Activated CD8-positive, alpha-beta memory T cell treated with anti-CD3 and anti-CD28 coated beads, Interleukin-2, amount 50 U/mL, for 24 hours (primary cell): Measurements from ENCODE around the gene SPSB2.
"Not testable (repeated sequence)": the region's sequence is repeated elsewhere in the genome, so short reads cannot be mapped to it uniquely, and the experiment has no call there.

Experiments used
- DNase-seq: peaks from one replicate; pipeline ENCODE4 v3.0.0-alpha.2; 2020; ENCODE audit errors: extremely low read depth

The SPSB2 gene

GRCh38 chr12:6873094-6874014 lies at the start of gene SPSB2:
TSS of gene SPSB2 (minus strand) at chr12:6873303. CDS start at chr12:6872901, 402 bp downstream.
- DNase-seq, result peak; percentile 97

DNA sequence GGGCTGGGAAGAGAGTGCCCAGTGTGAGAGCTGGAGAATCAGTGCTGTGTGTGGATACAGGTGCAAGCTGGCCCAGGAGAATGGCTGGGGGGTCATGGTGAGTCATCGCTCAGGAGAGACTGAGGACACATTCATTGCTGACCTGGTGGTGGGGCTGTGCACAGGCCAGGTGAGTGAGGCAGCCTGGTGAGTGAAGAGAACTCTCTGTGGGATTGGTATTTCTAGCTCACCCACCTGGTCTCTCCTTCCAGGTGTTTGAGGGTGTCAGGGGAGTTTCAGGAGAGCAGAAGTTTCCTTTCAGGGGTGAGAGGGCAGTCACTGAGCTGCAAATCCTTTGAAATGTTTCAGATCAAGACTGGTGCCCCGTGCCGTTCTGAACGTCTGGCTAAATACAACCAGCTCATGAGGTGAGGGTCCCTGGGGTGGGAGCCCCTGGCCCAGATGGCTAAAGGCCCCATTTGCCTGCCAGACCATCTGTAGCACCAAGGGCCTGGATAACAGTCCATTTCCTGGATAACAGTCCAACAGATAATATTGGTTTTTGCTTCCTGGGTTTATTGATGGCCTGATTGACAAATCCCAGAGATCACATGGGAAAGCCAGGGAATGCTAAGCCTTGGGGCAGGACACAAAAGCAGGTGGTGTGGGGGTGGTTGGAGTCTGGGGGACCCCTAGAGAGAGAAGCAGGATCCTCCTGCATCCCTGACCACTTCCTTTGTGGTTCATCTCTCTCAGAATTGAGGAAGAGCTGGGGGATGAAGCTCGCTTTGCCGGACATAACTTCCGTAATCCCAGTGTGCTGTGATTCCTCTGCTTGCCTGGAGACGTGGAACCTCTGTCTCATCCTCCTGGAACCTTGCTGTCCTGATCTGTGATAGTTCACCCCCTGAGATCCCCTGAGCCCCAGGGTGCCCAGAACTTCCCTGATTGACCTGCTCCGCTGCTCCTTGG lies 49.2 kb upstream of the SPSB2 start:
- DNase-seq, result no peak

- DNase-seq, result no peak
Measured at GRCh38 chr12:6921539-6921938, 48.4 kb upstream of the SPSB2 start.

- DNase-seq, result no peak
Measured at GRCh38 chr12:6919588-6919987, 46.5 kb upstream of the SPSB2 start.

GRCh38 chr12:6917491-6918231 lies 44.6 kb upstream of the SPSB2 start:
- no peak for DNase-seq

DNA sequence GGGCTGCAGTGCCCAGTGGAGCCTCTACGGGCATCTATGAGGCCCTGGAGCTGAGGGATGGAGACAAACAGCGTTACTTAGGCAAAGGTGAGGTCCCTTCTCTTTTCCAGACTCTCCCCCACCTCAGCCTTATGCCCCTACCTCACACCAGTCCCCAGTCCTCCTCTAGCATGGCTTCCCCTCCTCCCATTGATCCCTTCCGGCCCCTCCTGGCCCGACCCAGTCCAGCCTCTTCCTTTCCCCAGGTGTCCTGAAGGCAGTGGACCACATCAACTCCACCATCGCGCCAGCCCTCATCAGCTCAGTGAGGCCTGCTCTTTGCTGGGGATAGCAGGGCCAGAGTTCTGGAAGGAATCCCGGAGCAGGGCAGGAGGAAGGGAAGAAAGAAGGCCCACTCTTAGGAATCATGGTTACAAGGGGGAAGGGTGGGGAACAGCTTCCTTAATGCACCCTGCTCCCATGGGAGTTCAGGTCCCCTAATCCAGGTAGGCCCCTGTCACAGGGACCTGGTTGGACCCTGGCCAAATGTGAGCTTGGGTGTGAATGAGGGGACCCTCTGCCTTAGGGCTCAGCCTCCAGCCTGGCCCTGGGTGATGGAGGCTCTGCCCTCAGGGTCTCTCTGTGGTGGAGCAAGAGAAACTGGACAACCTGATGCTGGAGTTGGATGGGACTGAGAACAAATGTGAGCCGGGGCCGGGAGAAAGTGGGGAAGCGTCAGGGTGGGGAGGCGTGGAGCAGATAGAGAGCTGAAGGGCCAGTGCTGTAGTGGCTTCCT lies 43.5 kb upstream of the SPSB2 start:
- no peak for DNase-seq

- DNase-seq, result no peak
Measured at GRCh38 chr12:6915789-6916285, 42.7 kb upstream of the SPSB2 start.

- DNase-seq, result no peak
Measured at GRCh38 chr12:6914947-6915788, 42.1 kb upstream of the SPSB2 start.

- DNase-seq, result no peak
Measured at GRCh38 chr12:6914246-6914946, 41.3 kb upstream of the SPSB2 start, which contains the start of gene ENO2. TSS of gene ENO2 (plus strand) at chr12:6914580. CDS start at chr12:6915833, 1,253 bp downstream.

DNA sequence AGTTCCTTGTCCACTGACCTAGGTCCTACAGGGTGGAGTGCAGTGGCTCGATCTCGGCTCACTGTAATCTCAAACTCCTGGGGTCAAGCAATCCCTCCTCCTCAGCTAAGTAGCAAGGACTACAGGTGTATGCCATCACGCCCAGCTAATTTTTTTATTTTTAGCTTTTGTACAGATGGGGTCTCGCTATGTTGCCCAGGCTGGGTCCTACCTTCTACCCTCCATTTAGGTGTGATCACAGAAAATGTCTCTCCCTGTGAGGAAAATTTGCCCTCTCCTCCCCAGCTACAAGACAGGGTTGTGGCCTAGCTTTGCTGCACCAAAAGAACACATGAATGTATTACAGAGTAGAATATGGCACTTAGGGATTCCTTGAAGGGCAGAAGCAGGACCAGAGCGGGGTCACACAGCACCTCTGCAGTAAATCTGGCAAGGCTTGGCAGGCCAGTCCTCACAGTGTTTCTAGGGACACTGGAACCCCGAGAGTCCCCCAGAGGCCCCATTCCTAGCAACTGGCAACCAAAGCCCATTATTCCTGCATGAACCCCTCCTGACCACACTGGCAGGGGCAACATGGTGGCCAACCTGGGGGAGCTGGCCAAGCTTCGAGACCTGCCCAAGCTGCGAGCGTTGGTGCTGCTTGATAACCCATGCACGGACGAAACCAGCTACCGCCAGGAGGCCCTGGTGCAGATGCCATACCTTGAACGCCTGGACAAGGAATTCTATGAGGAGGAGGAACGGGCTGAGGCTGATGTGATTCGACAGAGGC lies 39.2 kb upstream of the SPSB2 start:
- no peak for DNase-seq

- no peak for DNase-seq
Measured at GRCh38 chr12:6909421-6910145, 36.5 kb upstream of the SPSB2 start.

DNA sequence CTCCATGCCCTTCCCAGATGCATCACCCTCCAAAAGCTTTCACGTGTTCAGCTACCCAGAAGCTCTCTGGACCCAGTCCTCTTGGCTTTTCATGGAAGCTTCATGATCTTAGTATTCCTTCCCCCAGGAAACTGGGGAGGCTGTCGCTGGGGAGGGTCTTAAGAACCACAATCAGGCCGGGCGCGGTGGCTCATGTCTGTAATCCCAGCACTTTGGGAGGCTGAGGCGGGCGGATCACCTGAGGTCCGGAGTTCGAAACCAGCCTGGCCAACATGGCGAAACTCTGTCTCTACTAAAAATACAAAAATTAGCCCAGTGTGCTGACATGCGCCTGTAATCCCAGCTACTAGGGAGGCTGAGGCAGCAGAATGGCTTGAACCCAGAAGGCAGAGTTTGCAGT lies 35.0 kb upstream of the SPSB2 start:
- DNase-seq, result not testable (repeated sequence)

GRCh38 chr12:6905414-6906040 lies 32.4 kb upstream of the SPSB2 start:
- DNase-seq, result no peak

DNA sequence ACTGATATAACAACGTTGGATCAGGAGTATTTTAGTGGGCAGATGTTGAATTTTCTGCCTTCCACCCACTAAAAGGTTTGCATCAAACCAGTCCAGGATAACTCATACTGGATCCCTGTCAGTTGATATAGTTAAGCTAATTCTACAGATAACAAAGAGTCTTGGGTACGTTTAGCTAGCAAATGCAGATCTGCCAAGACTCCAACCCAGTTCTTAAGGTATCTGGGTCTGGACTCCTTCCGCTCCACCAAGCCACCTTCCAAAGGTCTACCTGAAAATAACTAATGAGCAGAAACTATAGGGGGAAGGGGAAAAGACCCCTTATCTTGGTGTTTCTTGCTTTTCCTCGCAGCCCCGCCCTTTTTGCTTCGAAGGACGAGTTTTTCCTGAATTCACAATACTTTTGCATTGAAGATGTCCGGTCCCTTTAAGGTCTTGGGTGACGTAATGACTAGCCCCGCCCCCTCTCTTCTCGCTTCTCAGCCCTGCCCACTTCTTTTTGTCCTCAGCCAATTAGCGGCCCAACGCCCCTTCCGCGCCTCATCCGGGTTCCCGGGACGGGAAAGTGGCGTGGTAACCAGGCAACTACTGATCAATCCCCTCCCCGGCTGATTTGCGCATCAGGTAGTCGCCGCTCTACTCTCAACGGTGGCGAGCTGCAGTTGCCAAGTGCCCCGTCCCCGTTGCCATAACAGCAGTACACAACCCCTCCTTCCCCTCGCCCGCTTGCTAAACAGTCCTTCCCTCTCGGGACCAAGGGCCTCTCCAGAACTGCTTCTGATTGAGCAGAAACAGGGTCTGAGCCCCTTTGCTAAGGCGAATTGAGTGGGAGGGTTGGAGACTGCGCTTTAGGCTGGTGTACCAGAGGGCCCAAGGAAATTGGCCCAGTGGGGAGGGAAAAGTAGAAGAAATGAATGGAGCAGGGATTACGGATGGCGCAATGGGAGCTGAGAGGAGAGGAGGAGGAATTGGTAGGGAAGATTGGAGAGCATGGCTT lies 31.5 kb upstream of the SPSB2 start, which contains the start of gene LRRC23:
LRRC23 (plus strand) TSS at position 543 of the 997 bp plus-strand sequence. CDS start 812 bp downstream, outside the sequence.
- DNase-seq, result peak; percentile 98

DNA sequence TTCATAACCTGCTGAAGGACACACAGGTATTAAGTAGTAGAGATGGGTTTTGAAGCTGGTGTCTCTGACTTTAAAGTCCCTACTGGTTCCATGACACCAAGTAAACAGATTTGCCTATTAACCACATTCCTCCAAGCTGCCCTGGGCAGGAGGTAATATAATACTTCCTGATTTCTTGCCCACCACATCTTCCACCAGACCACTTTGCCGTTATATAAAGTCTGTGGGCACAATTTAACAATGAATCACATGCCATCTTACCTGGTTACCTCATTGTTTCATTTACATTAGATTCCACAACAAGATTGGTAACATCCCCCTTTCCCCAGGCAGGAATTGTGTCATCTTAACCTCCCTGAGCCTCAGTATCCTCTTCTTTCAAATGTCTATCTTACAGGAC lies 30.6 kb upstream of the SPSB2 start:
- no peak for DNase-seq

DNA sequence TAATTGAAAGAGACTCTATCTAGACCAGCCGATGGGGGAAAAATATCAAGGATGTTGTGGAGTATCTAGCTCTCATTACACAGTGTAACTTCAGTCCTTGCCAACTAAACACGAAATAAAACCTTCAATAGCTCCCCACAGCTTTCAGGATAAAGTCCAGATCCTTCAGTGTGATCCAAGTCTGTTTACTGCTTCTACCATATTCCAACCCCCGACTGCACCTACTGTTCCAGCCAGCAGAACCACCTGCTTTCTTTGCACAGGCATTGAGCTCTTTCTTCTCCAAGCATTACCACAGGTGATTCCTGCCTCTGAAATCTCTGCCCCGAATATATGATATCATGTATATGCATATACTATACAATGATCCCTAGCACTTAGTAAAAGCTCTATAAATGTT lies 29.3 kb upstream of the SPSB2 start:
- no peak for DNase-seq
